HepG2 (cell line): ENCODE data around the gene HEPACAM. TPM values are rescaled to one million over a fixed set of nuclear protein-coding genes. Genes with fewer than 3 reads are reported as not detected.

Experiments used
- FOSL1 ChIP-seq: sonication (generic); formaldehyde crosslinking; IDR thresholded peaks from 2 replicates; pipeline ENCODE4 v1.9.0; 2021; ENCODE audit warnings: missing genetic modification reagents, borderline replicate concordance
- PHF8 ChIP-seq: sonication (generic); formaldehyde crosslinking; IDR thresholded peaks from 2 replicates; pipeline ENCODE4 v1.5.0; 2020; ENCODE audit warnings: missing genetic modification reagents
- TAF1 ChIP-seq: sonication (generic); formaldehyde crosslinking; IDR thresholded peaks from 2 replicates; pipeline ENCODE4 v1.4.0; 2020; ENCODE audit warnings: missing genetic modification reagents
- TRIM22 ChIP-seq: fragments of 450-650 bp; IDR thresholded peaks from 2 replicates; pipeline ENCODE4 v1.6.1; 2017
- TRIM24 ChIP-seq: sonication (generic); formaldehyde crosslinking; IDR thresholded peaks from 2 replicates; pipeline ENCODE4 v1.8.0; 2022; ENCODE audit warnings: mild to moderate bottlenecking, missing genetic modification reagents
- ZGPAT ChIP-seq: IDR thresholded peaks from 2 replicates; pipeline ENCODE4 v1.6.1; 2016; ENCODE audit warnings: mild to moderate bottlenecking
- ZNF333 ChIP-seq: sonication (generic); formaldehyde crosslinking; IDR thresholded peaks from 2 replicates; pipeline ENCODE4 v1.4.0; 2020; ENCODE audit warnings: mild to moderate bottlenecking, missing genetic modification reagents, borderline replicate concordance
- ZNF343 ChIP-seq: sonication (generic); formaldehyde crosslinking; IDR thresholded peaks from 2 replicates; pipeline ENCODE4 v1.4.0; 2020; ENCODE audit warnings: mild to moderate bottlenecking, missing genetic modification reagents
- ZNF644 ChIP-seq: IDR thresholded peaks from 2 replicates; pipeline ENCODE4 v1.6.1; 2016; ENCODE audit warnings: low read depth
- ZUFSP ChIP-seq: sonication (generic); formaldehyde crosslinking; IDR thresholded peaks from 2 replicates; pipeline ENCODE4 v1.9.0; 2021; ENCODE audit warnings: missing genetic modification reagents, mild to moderate bottlenecking, borderline replicate concordance
- polyA plus RNA-seq, 8 experiments: library from polyadenylated mRNA; depleted of rRNA in 3 of 8; stranded (reverse) in 7 of 8; unstranded in 1 of 8; fragments of >200 nt; fragmentation: Illumina TruSeq in 4 of 8; extraction: Trizol in 4 of 8; gene quantifications; 2 replicates each; pipeline versions ENCODE4 v1.2.1 to v1.2.3, GENCODE V29; 2011 to 2016; ENCODE audit warnings: low read depth in 4 of 8, missing spikeins in 1 of 8, mixed read lengths in 1 of 8; ENCODE audit not compliant: insufficient read depth in 1 of 8
- total RNA-seq, 5 experiments: library from RNA; depleted of rRNA; stranded (reverse); fragments of >200 nt; fragmentation: Illumina TruSeq; extraction: Trizol; gene quantifications; 2 replicates each; pipeline ENCODE4 v1.2.3, GENCODE V29; 2016; ENCODE audit warnings: low read depth in 1 of 5
- TF ChIP-seq, protein P1 (sequence below): sonication (generic); formaldehyde crosslinking; IDR thresholded peaks from 2 replicates; pipeline ENCODE4 v1.4.0; 2020; ENCODE audit warnings: mild to moderate bottlenecking, missing genetic modification reagents
- TF ChIP-seq, protein P2 (sequence below): sonication (generic); formaldehyde crosslinking; IDR thresholded peaks from 2 replicates; pipeline ENCODE4 v1.4.0; 2020; ENCODE audit warnings: missing genetic modification reagents
- TF ChIP-seq, protein P3 (sequence below), 2 experiments: fragments of 450-650 bp in 1 of 2; sonication (generic) in 1 of 2; formaldehyde crosslinking; IDR thresholded peaks; 2 replicates each; pipeline versions ENCODE4 v1.5.0 to v1.8.0; 2020 to 2022; ENCODE audit warnings: mild to moderate bottlenecking in 1 of 2, missing genetic modification reagents in 1 of 2
- TF ChIP-seq, protein P4 (sequence below): sonication (generic); formaldehyde crosslinking; IDR thresholded peaks from 2 replicates; pipeline ENCODE4 v1.5.0; 2020; ENCODE audit warnings: missing genetic modification reagents, mild to moderate bottlenecking, borderline replicate concordance

Gene HEPACAM
- total and polyA plus RNA-seq, 2 of the 13 experiments (the other 11 are each of a cell fraction or from before 2014, with no cell fraction given): 66.9 to 121 TPM

GRCh38 chr11:124882339-124883071, 53.3 kb downstream of the HEPACAM start (continued):
- TF ChIP-seq ZNF343 (CRISPR knock-in tag): 0 out of 2 replicates have a peak, but pooled peaks have one; percentile 46
- TF ChIP-seq PHF8 (CRISPR knock-in tag): no peak
- no peak for TF ChIP-seq ZNF333
- no peak for TF ChIP-seq ZUFSP (CRISPR knock-in tag)
- TF ChIP-seq FOSL1: no peak
- no peak for TF ChIP-seq TRIM22
- no peak for TF ChIP-seq ZNF644
- TF ChIP-seq, protein P1, sequence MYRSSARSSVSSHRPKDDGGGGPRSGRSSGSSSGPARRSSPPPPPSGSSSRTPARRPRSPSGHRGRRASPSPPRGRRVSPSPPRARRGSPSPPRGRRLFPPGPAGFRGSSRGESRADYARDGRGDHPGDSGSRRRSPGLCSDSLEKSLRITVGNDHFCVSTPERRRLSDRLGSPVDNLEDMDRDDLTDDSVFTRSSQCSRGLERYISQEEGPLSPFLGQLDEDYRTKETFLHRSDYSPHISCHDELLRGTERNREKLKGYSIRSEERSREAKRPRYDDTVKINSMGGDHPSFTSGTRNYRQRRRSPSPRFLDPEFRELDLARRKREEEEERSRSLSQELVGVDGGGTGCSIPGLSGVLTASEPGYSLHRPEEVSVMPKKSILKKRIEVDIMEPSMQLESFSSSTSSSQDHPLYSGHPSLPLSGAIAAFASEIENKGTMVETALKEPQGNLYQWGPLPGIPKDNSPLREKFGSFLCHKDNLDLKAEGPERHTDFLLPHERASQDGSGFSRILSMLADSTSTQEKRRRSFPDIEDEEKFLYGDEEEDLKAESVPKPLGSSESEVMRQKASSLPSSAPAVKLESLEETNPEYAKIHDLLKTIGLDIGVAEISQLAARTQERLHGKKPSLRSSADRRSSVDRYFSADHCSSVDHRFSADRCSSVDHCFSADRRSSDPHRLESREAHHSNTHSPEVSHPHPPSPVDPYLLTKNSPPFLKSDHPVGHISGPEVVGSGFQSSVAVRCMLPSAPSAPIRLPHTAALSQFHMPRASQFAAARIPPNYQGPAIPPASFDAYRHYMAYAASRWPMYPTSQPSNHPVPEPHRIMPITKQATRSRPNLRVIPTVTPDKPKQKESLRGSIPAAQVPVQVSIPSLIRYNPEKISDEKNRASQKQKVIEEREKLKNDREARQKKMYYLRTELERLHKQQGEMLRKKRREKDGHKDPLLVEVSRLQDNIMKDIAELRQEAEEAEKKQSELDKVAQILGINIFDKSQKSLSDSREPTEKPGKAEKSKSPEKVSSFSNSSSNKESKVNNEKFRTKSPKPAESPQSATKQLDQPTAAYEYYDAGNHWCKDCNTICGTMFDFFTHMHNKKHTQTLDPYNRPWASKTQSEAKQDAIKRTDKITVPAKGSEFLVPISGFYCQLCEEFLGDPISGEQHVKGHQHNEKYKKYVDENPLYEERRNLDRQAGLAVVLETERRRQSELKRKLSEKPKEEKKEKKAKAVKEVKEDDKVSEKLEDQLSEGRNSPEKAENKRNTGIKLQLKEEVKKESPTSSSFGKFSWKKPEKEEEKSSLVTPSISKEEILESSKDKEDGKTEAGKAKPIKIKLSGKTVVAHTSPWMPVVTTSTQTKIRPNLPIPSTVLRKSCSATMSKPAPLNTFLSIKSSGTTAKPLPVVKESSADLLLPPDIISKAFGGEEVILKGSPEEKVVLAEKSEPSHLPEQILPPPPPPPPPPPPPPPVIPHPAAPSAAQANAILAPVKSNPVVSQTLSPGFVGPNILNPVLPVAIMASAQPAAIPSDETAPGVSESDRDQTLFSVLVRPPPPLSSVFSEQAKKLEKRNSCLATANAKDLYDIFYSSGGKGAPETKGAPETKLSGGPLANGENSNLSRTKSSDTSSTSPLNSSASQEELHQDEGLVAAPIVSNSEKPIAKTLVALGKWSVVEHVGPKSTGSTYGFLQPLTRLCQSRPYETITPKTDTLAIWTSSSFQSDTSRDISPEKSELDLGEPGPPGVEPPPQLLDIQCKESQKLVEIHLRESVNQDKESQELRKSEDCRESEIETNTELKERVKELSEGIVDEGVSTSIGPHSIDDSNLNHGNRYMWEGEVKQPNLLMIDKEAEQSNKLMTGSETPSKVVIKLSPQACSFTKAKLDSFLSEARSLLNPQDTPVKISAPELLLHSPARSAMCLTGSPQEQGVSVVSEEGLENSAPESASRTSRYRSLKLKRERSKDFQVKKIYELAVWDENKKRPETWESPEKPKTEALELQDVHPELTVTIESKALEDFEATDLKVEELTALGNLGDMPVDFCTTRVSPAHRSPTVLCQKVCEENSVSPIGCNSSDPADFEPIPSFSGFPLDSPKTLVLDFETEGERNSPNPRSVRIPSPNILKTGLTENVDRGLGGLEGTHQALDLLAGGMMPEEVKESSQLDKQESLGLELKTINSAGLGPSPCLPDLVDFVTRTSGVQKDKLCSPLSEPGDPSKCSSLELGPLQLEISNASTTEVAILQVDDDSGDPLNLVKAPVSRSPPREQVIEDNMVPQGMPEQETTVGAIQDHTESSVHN (CRISPR knock-in tag): no peak
- no peak for TF ChIP-seq TAF1
- TF ChIP-seq, protein P2, sequence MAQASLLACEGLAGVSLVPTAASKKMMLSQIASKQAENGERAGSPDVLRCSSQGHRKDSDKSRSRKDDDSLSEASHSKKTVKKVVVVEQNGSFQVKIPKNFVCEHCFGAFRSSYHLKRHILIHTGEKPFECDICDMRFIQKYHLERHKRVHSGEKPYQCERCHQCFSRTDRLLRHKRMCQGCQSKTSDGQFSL (CRISPR knock-in tag): no peak
- TF ChIP-seq, protein P3, sequence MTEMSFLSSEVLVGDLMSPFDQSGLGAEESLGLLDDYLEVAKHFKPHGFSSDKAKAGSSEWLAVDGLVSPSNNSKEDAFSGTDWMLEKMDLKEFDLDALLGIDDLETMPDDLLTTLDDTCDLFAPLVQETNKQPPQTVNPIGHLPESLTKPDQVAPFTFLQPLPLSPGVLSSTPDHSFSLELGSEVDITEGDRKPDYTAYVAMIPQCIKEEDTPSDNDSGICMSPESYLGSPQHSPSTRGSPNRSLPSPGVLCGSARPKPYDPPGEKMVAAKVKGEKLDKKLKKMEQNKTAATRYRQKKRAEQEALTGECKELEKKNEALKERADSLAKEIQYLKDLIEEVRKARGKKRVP (CRISPR knock-in tag; IDR thresholded peaks at IDR 0.05): no peak
- TF ChIP-seq, protein P4, sequence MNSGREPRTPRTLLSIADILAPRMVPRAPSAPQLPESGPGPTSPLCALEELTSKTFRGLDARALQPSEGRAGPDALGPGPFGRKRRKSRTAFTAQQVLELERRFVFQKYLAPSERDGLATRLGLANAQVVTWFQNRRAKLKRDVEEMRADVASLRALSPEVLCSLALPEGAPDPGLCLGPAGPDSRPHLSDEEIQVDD (CRISPR knock-in tag): no peak
- TF ChIP-seq TRIM24: no peak
- TF ChIP-seq ZGPAT (CRISPR knock-in tag): peak; percentile 69
